ENCODE data around the gene FES.

FES gene

GRCh38 chr15:90939756-90940155, 55.5 kb downstream of the FES start:
- no peak for DNase-seq
- H3K27ac ChIP-seq, result no peak overlapping the region
- no peaks in the 10 kb centered on the region for H3K9me3 ChIP-seq (ENCODE audit: severe bottlenecking)
- no peaks in the 10 kb centered on the region for H3K27me3 ChIP-seq (ENCODE audit: insufficient read depth, low read depth, severe bottlenecking)
- no peak for TF ChIP-seq CTCF (IDR thresholded peaks at IDR 0.05; ENCODE audit: low read depth, low read length)
- peaks cover 42% of the 10 kb centered on the region for H3K36me3 ChIP-seq
- H3K4me3 ChIP-seq (ENCODE audit: low read depth, low read length), result no peak overlapping the region

GRCh38 chr15:90941038-90941437, 56.7 kb downstream of the FES start:
- Histone ChIP-seq H3K27me3 (ENCODE audit: insufficient read depth, low read depth, severe bottlenecking) (no peaks in the 10 kb centered on the region), H3K4me3 (ENCODE audit: low read depth, low read length) (no peak overlapping the region), H3K27ac (no peak overlapping the region), H3K9me3 (ENCODE audit: severe bottlenecking) (no peaks in the 10 kb centered on the region), H3K36me3 (peaks cover 55% of the 10 kb centered on the region)
- no peak for DNase-seq
- TF ChIP-seq CTCF (IDR thresholded peaks at IDR 0.05; ENCODE audit: low read depth, low read length), result no peak

DNA sequence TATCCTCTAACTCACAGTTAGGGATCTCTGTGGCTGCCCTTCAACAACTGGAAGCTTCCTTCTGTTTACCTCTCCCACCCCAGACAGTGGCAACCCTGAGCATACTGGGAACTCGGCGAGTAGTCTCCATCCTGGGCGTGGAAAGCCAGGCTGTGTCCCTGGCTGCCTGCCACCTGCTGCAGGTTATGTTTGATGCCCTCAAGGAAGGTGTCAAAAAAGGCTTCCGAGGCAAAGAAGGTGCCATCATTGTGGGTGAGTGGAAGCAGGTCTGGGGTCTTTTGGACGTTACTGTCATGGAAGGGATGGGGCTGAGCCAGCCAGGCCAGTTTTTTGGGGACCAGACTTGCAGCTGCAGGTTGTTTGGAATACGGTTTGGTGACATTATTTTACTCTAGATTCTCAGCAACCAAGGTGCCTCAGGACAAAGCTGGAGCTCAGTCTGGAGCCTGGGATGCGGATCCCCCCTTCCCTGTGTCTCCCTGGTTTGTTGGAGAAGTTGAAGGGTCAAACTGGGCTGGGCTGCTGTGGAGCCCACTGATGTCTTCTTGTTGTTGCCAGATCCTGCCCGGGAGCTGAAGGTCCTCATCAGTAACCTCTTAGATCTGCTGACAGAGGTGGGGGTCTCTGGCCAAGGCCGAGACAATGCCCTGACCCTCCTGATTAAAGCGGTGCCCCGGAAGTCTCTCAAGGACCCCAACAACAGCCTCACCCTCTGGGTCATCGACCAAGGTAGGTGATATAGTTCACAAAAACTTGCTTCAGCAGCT, 58.2 kb downstream of the FES start:
- H3K4me3 ChIP-seq (ENCODE audit: low read depth, low read length), result no peak overlapping the region
- no peak overlapping the region for H3K27ac ChIP-seq
- H3K36me3 ChIP-seq, result peaks cover 57% of the 10 kb centered on the region
- no peaks in the 10 kb centered on the region for H3K27me3 ChIP-seq (ENCODE audit: insufficient read depth, low read depth, severe bottlenecking)
- no peaks in the 10 kb centered on the region for H3K9me3 ChIP-seq (ENCODE audit: severe bottlenecking)
- TF ChIP-seq CTCF (IDR thresholded peaks at IDR 0.05; ENCODE audit: low read depth, low read length), result no peak
- DNase-seq, result no peak

GRCh38 chr15:90945091-90945490, 60.8 kb downstream of the FES start:
- Histone ChIP-seq H3K27me3 (ENCODE audit: insufficient read depth, low read depth, severe bottlenecking) (no peaks in the 10 kb centered on the region), H3K4me3 (ENCODE audit: low read depth, low read length) (no peak overlapping the region), H3K27ac (no peak overlapping the region), H3K36me3 (peaks cover 60% of the 10 kb centered on the region), H3K9me3 (ENCODE audit: severe bottlenecking) (no peaks in the 10 kb centered on the region)
- DNase-seq, result no peak
- TF ChIP-seq CTCF (IDR thresholded peaks at IDR 0.05; ENCODE audit: low read depth, low read length), result no peak
